Bronchial epithelial cell (primary cell): ENCODE data around the gene NET1. TPM values are rescaled to one million over a fixed set of nuclear protein-coding genes. Genes with fewer than 3 reads are reported as not detected.

Experiments
- DNase-seq: peaks from one replicate; pipeline ENCODE4 v3.0.0-alpha.2; 2010; ENCODE audit warnings: low read depth
- FAIRE-seq: peaks from 2 replicates; lab custom pipeline; 2011; peaks lifted over from hg19 to GRCh38; lab: Jason Lieb, UNC
- H3K27me3 ChIP-seq: 2 replicates; pipeline ENCODE4 v1.5.1; 2011; ENCODE audit warnings: low read length; ENCODE audit not compliant: control insufficient read depth, insufficient read depth
- H3K36me3 ChIP-seq: 2 replicates; pipeline ENCODE4 v1.5.1; 2011; ENCODE audit warnings: low read length; ENCODE audit not compliant: control insufficient read depth, insufficient read depth
- H3K4me3 ChIP-seq: 2 replicates; pipeline ENCODE4 v1.5.1; 2011; ENCODE audit warnings: mild to moderate bottlenecking, low read depth, low read length, control low read depth
- CTCF ChIP-seq: IDR thresholded peaks from 2 replicates; pipeline ENCODE4 v1.5.1; 2011; ENCODE audit warnings: mild to moderate bottlenecking, moderate library complexity, low read length, control low read depth, inconsistent platforms; ENCODE audit not compliant: insufficient read depth, severe bottlenecking
- total RNA-seq: library from RNA; depleted of rRNA; stranded (reverse); fragments of >200 nt; gene quantifications from 2 replicates; pipeline ENCODE4 v1.2.1, GENCODE V29; 2014

The NET1 gene
- total RNA-seq, 1 donor from 2014 or later, result 118 TPM

- DNase-seq, result peak; percentile 98
- FAIRE-seq, result no peak
- TF ChIP-seq CTCF, result no peak
- no peaks in the 10 kb centered on the region for H3K36me3 ChIP-seq
- no peak overlapping the region for H3K4me3 ChIP-seq
- H3K27me3 ChIP-seq, result no peaks in the 10 kb centered on the region
These were observed 71.8 kb downstream of the NET1 start for GRCh38 chr10:5484205-5484604.

GRCh38 chr10:5485290-5485689, 72.9 kb downstream of the NET1 start:
- TF ChIP-seq CTCF, result no peak
- no peaks in the 10 kb centered on the region for H3K36me3 ChIP-seq
- no peak overlapping the region for H3K4me3 ChIP-seq
- FAIRE-seq (peak; percentile 43), DNase-seq (no peak)
- H3K27me3 ChIP-seq, result no peaks in the 10 kb centered on the region

GRCh38 chr10:5485948-5486852, 73.8 kb downstream of the NET1 start:
- FAIRE-seq (no peak), DNase-seq (no peak)
- Histone ChIP-seq H3K4me3 (no peak overlapping the region), H3K36me3 (no peaks in the 10 kb centered on the region), H3K27me3 (no peaks in the 10 kb centered on the region)
- TF ChIP-seq CTCF, result no peak

GRCh38 chr10:5486853-5487235, 74.5 kb downstream of the NET1 start:
- Histone ChIP-seq H3K27me3 (no peaks in the 10 kb centered on the region), H3K4me3 (no peak overlapping the region), H3K36me3 (no peaks in the 10 kb centered on the region)
- FAIRE-seq, result no peak
- DNase-seq, result no peak
- no peak for TF ChIP-seq CTCF

- Histone ChIP-seq H3K36me3 (no peaks in the 10 kb centered on the region), H3K27me3 (no peaks in the 10 kb centered on the region), H3K4me3 (no peak overlapping the region)
- DNase-seq (peak; percentile 95), FAIRE-seq (peak; percentile 97)
- peak; percentile 4 for TF ChIP-seq CTCF
These were observed 76.2 kb downstream of the NET1 start for GRCh38 chr10:5488272-5489161.
